ENCODE data around the gene FCAMR.

DNA sequence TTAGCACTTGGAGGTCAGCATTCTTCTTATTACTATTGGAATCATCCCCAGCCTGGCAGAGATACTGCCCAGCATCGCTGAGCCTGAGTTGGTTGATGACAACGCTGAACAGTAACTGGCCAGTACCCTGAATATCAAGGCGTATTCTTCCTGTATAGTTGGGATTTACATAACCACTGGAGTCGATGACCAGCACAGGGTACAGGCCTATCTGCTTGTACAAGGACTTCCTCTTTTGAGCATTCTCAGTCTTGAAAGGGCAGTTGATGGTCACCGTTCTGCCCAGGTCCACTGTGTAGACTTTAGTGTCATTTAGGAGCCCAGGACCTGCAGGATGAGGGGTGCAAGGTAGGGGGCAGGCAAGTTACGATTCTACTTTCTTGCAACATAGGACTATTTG, 32.8 kb downstream of the FCAMR start:
- no peak for TF ChIP-seq CTCF (IDR thresholded peaks at IDR 0.05)
- TF ChIP-seq POLR2A (IDR thresholded peaks at IDR 0.05): no peak
